ENCODE measurements around the gene C1QTNF6. TPM values are rescaled to one million over a fixed set of nuclear protein-coding genes. Genes with fewer than 3 reads are reported as not detected.

Gene C1QTNF6
- total and polyA plus RNA-seq, 2 of the 4 experiments (the other 2 are of a cell fraction), result 1.1 to 10.9 TPM

GRCh38 chr22:37221424-37222333, 33.6 kb upstream of the C1QTNF6 start:
- peak overlapping the region; percentile 58 for H2AFZ ChIP-seq (replicated peaks; ENCODE audit: low read length, poor library complexity)
- dilution Hi-C loops (cut with HindIII; ENCODE audit: low sequenced_read_pairs, unreplicated experiment) (no loop called here), in situ Hi-C loops (cut with MboI; ENCODE audit: low sequenced_read_pairs) (no loop called here), intact Hi-C loops (cut with micrococcal nuclease) (no loop called here)
- no peak overlapping the region for H3K27ac ChIP-seq (ENCODE audit: insufficient read depth, low read length)
- H2BK20ac ChIP-seq (ENCODE audit: low read depth, low read length), result no peak overlapping the region
- BruUV-seq (replicated peaks), result no TSS peak
- H3K56ac ChIP-seq (ENCODE audit: extremely low read depth, insufficient read depth, low read length), result no peak overlapping the region
- no peak overlapping the region for H3K4me2 ChIP-seq (ENCODE audit: low read depth, low read length)
- no peak overlapping the region for H2BK5ac ChIP-seq (ENCODE audit: low read depth, low read length, poor library complexity, severe bottlenecking)
- H3K4me3 ChIP-seq (ENCODE audit: insufficient read depth, low read depth, low read length), result no peak overlapping the region
- H2BK15ac ChIP-seq (ENCODE audit: low read depth, low read length), result no peak overlapping the region
- H3K79me1 ChIP-seq (ENCODE audit: low read depth in 1 of 2, low read length in 2 of 2), result no peaks in the 10 kb centered on the region
- H3K4me1 ChIP-seq (ENCODE audit: control insufficient read depth, insufficient read depth, low read length), result no peaks in the 10 kb centered on the region
- no peak overlapping the region for H3K14ac ChIP-seq (replicated peaks; ENCODE audit: low read depth, low read length)
- no peak overlapping the region for H4K5ac ChIP-seq (ENCODE audit: low read depth, low read length)
- H2AK9ac ChIP-seq (replicated peaks; ENCODE audit: low read depth, low read length, poor library complexity), result no peak overlapping the region
- no peak overlapping the region for H2BK120ac ChIP-seq (ENCODE audit: low read depth, low read length)
- H3K27me3 ChIP-seq (ENCODE audit: control insufficient read depth, insufficient read depth, low read length), result peaks cover 25% of the 10 kb centered on the region
- H3K9me3 ChIP-seq (ENCODE audit: control insufficient read depth, insufficient read depth, low read length), result peaks cover 6% of the 10 kb centered on the region
- H3K9ac ChIP-seq (ENCODE audit: low read depth, low read length), result no peak overlapping the region
- no peak overlapping the region for H3K18ac ChIP-seq (ENCODE audit: low read depth, low read length)
- TF ChIP-seq, protein P1, sequence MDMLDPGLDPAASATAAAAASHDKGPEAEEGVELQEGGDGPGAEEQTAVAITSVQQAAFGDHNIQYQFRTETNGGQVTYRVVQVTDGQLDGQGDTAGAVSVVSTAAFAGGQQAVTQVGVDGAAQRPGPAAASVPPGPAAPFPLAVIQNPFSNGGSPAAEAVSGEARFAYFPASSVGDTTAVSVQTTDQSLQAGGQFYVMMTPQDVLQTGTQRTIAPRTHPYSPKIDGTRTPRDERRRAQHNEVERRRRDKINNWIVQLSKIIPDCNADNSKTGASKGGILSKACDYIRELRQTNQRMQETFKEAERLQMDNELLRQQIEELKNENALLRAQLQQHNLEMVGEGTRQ (IDR thresholded peaks at IDR 0.05; ENCODE audit: low read depth, low read length), result no peak
- no peak for TF ChIP-seq MAFK (IDR thresholded peaks at IDR 0.05; ENCODE audit: low read depth, low read length)
- TF ChIP-seq RCOR1 (IDR thresholded peaks at IDR 0.05; ENCODE audit: insufficient replicate concordance, low read length), result no peak
- TF ChIP-seq RFX5 (IDR thresholded peaks at IDR 0.05; ENCODE audit: low read depth, low read length), result no peak
- no peak for TF ChIP-seq ELK1 (IDR thresholded peaks at IDR 0.05; ENCODE audit: borderline replicate concordance, low read depth, low read length)
- TF ChIP-seq CEBPB (IDR thresholded peaks at IDR 0.05; ENCODE audit: low read depth, low read length), result no peak
- TF ChIP-seq CTCF (conservative IDR thresholded peaks at IDR 0.05; ENCODE audit: low read depth, low read length), result no peak
- no peak for TF ChIP-seq BHLHE40 (IDR thresholded peaks at IDR 0.05; ENCODE audit: low read depth, low read length)
- ChIA-PET CTCF (no interaction called here), POLR2A (ENCODE audit: unreplicated experiment) (no interaction called here)
- H3K23ac ChIP-seq (ENCODE audit: low read depth, low read length), result no peak overlapping the region
- no peak for DNase-seq
- no peak overlapping the region for H4K91ac ChIP-seq (ENCODE audit: insufficient read depth, low read depth, low read length)
- H3K9me1 ChIP-seq (ENCODE audit: insufficient read depth, low read length), result no peaks in the 10 kb centered on the region
- no peaks in the 10 kb centered on the region; the same call in 1 of the 2 replicates for H4K20me1 ChIP-seq (ENCODE audit: insufficient read depth, low read length)
- WGBS, 2 experiments (ENCODE audit: extremely low coverage in 2 of 2, insufficient read length in 1 of 2), result 100% methylated on average over 1 of the region's 10 CpGs; no CpG with 5 or more reads in 1 of the 2 experiments
- no peaks in the 10 kb centered on the region for H3K36me3 ChIP-seq (ENCODE audit: control insufficient read depth, insufficient read depth, low read length)
- no peak overlapping the region for H4K8ac ChIP-seq (ENCODE audit: low read depth in 2 of 2, low read length in 2 of 2)
- no peak for ATAC-seq (ENCODE audit: low read depth)
- no peak overlapping the region for H2AK5ac ChIP-seq (ENCODE audit: low read depth, low read length)
- H3K4ac ChIP-seq (ENCODE audit: low read depth, low read length), result no peak overlapping the region
